EH (cell line): ENCODE data around the gene DIAPH3.

Source experiments
- DNase-seq: peaks from one replicate; pipeline ENCODE4 v3.0.0-alpha.2; 2015; ENCODE audit warnings: low read depth

DIAPH3 gene

DNA sequence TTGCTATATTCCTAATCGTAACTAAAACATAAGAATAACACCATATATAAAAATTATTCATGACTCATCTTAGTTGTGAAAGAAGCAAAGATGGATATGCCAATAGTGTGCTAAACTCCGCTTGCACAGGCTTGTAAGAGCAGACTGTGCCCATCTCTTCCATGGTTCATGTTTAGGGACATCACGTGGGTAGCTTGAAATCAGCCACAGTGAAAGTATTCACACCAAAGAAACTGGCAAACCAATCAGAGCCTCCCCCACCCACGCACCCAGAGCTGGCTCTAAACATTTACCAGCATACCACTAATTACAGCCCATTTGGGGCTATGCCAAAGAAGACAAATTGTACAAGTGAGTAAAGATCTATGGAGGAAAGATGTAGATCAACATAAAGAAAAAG is 147.5 kb downstream of the DIAPH3 start:
- no peak for DNase-seq

DNA sequence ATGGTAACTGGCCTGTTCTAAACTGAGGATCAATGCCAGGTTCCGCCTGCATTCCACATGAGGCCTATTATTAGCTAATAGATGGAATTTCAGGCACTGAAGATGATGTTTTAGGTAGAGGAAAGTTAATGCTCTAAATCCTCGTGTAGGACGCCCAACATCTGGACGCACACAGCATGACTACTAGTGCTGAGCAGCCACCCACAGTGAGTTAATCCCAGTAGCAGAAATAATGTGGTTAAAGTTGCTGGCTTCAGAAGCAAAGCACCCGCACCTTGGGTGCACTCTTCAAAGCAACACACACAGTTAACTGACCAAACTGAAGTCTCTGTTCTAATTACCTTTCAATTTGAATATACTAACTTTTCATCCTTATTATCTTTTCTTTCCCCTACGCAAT is 150.6 kb downstream of the DIAPH3 start:
- DNase-seq: no peak

DNA sequence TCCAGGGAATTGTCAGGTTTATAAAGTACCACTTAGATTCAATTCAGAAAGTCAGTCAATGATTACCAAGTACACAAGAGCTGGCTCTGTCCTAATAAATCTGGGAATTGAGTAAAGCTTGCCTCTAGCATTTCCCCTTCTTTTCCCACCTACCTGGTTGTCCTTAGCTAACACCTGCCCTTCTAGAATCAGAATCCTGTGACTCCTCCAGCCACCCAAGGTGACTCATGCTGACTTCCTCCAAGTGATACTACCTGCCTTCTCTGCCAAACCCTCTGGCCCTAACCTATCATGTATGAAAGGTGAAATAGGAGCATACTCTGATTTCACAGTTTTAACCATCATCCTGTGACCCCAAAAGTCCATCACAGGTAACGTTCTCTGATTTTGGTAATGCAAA is 151.2 kb downstream of the DIAPH3 start:
- DNase-seq: no peak

DNA sequence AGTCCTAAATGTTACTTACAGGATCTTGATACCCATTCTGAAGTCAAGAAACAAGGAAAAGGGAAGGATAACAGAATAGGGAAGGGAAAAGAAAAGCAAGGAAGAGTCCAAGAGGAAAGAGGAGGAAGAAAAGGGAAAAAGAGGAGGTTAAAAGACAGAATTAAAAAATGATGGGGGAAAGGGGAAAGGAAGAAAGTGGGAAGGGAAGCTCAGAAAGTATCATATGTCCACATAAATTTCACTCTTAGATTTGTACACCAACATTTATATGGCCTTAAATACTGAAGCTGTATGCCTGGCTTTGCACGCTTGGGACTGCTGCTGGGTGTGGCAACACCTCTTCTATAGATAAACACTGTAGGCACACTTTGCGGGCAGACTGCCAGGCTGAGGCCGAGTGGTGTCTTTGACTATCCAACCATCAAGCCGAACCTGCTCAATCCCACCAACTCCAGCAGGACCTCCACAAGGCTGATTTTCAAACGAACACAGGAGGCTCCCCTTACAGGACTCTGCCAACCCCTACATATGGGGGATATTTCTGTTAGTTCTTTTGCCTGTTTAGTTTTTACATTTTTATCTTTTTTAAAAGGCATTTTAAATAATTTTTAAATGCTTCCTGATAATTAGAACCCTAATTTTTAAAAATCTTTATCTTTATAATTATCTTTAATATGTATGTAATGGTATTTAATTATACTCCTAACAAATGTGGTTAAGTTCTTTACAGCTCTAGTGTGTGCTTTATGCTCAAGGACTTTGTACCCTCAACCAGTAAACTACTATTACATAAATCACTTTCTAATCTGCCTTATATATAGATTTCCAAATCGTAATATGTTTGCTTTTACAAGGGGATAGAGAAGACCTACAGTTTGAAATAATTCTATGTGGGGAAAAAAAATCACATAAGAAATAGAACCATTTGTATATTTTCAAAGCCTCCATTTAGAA is 154.2 kb downstream of the DIAPH3 start:
- no peak for DNase-seq

DNA sequence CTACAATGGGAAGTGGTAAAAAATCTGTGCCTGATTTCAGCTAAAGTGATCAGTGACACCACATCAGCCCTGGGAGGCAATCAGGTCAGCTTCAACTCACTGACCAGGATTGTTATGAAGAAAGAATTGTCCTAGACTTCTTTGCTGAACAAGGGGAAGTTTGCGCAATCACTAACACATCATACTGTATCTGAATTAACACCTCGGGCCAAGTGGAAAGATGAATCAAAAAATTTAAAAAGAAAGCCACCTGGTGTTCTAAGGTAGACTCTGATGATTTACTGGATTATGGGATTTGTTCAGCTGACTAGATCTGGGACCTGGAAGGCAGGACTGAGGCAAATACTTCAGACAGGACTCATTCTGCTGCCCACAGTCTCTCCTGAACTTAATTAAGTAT is 161.8 kb downstream of the DIAPH3 start:
- DNase-seq: no peak

DNA sequence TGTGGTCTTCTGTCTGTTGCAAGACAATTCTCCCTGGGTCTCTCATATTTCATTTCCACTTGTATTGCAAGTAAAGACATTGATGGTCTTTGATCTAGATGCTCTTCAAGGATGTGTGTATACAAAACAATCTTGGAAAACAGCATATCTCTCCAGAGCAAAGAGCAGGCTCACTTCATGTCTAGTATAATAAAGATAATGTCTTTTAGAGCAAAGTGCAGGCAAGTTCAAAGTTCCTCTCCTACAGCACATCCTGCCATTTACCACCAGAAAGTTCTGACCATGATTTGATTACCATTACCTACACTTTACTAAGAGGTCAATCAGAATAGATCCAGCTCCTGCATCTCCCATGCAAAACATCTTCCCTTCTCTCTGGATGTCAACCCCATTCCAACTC is 162.8 kb downstream of the DIAPH3 start:
- no peak for DNase-seq

DNA sequence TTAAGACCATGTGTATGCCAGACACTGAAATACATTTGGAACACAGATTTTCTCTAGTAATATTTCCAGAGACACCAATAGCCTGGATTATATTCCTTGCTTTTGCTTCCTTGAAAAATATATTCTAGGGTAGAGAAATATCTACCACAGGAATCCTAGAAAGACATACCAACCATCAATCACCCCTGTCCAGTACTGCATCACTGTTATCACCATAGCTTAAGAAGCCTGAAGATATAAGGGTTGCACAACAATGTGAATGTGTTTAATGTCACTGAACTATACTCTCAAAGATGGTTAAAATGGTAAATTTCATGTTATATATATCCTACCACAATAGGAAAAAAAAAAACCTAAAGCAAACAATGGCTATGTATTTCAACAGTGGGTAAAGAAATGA is 163.6 kb downstream of the DIAPH3 start:
- DNase-seq: peak; percentile 31

DNA sequence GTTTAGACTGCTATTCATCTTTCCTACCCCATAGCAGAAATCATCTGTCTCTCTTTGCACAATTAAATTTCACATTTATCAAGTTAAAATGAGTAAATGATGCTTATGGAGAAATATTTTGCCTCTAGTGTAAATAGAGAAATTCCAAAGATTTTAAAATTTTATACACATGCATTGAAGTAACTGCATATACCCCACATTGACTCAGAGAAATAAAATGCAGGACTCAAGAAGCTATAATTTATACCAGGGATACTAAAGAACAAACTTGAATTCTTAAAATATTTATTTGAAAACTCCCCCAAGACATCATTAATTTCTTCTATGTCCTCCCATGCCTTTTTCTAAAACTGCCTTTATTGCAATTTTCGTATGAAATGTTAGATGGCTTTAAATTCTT is 165.8 kb downstream of the DIAPH3 start:
- DNase-seq: peak; percentile 58

DNA sequence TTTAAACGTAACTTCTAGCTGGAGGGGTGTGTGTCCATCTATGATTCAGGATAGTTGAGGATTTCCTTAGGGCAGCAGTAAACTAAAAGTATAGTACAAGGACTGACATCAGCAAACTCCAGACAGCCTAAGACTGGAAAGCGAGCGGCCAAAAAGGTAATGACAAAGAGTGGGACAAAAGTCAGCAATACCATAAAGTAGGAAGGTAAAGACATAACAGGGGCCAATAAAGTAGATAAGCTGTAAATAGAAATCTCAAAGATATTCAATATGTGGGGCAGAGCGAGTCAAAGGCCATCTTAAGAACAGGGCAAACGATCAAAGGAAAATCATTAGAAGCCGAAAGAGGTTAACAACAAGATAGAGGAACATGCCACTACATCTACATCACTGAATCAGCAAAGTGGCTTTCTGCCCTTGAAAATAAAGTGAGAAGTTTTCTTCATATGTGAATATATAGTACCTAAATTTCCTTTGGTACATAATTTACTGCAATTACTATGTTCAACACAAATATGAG is 167.2 kb downstream of the DIAPH3 start:
- DNase-seq: no peak

DNA sequence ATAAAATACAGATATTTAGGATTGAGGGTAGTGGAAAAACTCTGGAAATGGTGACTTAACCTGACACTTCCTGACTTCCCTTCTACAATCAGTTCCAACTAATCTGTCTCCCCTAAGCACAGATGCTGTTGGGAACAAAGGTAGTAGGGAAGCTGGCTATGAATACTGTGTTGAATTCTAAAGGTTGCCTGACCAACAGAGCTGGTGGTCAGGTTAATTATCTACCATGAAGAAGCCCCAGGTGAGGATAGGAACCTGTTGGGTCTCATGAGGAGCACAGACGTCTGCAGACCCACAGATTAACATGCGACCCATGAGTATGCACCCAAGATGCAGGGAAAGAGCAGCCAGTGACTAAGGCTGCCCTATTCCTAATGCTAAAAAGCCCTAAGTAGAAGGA is 172.3 kb downstream of the DIAPH3 start:
- DNase-seq: no peak

DNA sequence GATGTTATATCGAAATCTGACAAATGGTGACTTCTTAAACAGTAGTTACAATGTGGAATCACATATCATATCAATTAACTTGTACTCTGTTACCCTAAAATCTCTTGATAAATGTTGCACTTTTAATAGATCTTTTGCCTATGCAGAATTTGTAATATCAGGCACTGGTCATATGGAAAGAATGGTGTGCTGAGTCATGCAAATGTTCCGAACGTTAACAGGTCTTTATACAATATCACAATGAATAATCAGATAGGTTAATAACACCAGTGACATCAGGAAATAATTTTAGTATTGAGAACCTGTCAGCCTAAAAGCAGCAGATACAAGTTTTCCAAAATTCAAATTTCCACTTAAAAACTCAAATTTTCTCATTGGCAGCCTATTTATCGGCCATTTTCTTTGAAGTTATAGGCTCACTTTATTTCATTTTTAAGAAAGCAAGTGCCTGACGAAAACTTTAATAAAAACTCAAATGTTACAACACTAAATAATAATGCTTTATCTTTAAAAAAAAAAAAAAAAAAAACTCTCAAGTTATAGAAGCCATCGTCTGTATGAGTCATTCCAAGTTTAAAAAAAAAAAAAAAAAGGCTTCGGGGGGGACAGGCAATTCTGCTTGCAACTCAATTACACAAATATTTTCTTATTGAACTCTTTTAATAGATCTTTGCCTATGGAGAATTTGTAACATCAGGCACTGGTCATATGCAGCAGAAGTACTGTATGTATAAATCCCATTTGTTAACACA is 180.9 kb downstream of the DIAPH3 start:
- peak; percentile 35 for DNase-seq

DNA sequence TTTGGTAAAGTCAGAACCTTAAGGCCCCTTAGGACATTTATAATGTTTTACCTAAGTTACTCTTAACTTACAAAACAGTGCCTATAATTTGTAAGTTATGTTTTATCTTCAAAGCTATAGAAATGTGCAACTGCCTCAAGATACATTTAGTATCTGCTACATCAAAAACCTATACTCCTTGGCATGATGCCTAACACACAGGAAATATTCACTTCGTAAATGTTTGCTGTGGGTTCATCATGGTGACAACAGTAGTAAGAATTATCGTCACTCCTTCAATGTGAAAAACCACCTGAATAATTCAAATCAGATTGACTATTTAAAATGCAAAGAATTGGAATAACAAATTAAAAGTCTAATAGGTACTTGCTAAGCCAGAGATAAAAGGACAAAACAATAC is 184.1 kb downstream of the DIAPH3 start:
- no peak for DNase-seq

DNA sequence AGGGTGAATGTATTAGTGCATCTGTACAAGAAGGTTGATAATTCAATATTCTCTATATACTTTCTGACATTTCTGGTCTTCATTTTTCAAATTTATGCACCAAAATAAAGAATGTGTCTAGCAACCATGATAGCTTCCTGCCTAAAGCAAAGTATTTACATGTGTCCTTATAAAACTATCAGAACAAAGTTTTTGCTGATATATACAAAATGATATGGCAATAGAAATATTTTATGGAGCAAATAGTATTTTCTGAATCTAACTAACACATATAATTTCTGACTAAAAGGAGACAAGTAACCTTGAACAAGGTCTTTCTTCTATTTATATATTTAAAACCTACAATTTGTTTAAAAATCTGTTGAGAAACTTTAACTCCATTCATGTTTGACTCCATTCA is 184.9 kb downstream of the DIAPH3 start:
- no peak for DNase-seq

DNA sequence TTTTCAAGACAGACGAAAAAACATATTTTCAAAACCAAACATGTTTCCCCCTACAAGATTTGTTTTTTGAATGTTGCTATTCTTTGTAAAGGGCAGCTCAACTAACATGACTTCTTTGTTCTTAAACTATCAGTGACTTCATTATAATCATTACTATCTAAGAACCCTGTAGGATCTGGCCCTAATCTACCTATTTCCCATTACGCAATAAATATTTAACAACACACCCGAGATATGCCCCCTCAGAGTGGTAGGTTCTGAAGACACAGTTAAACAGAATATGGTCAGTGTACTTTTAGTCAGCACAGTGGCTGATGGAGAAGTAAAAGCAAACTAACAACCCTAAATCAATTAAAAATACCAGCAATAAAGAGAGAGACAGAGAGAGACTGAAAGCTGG is 186.9 kb downstream of the DIAPH3 start:
- DNase-seq: no peak

DNA sequence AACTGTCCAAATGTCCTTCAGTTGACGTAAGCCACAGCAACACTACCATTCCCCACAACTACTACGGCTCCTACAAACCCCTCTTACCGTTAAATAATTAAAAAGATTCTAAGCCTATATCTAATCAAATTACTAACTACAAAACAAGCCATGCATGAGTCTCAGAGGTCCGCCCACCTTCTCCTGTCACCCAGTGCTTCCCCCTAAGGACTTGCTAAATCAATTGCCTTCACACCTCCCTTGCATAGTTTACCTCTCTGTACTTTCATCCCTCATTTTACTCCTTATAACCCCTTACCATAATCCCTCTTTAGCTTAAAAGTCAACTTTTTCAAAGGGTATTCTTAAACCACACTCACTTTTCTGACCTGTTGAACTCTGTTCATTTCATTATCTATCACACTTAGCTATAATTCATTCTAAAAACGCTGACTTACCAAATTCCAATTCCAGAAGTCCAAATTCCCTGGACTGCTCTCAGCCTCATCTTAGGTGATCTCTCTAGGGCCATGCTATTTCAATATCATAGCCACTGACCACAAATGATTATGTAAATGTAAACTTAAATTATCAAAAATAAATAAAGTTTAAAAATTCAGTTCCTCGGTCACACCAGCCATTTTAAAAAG is 187.8 kb downstream of the DIAPH3 start:
- DNase-seq: no peak

DNA sequence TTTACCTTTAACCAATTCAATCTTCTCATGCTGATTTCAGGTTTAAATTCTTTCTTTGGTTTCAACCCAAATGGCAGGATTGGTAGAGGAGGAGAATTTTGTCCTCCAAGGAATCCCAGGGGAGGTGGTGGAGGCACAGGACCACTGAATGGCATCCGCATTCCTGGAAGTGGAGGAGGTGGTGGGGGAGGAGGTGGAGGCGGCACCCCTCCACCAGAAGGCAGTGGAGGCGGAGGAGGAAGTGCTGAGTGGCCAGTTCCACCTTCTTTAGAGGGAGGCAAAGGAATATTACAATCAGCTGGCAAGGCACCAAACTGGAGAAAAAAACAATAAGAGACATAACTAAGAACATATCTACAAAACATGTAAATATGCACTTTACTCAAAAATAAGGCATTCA is 192.9 kb downstream of the DIAPH3 start:
- no peak for DNase-seq

DNA sequence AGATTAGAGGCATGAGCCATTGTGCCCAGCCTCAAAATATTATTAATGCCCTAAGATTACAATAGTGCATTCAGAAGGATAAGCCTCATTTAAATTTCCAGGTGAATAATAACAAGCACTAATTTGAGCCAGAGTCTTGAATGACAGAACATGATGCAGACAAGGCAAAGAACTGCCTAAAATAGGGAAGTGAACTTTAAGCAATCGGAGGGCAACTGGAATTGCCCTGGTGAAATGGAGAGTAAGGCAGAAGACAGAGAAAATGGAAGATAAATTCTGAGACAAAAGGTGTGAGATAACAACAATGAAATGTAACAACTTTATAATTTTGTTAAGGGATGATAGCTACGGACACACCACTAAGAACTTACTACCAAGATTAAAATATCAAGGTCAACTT is 199.9 kb downstream of the DIAPH3 start:
- DNase-seq: no peak

DNA sequence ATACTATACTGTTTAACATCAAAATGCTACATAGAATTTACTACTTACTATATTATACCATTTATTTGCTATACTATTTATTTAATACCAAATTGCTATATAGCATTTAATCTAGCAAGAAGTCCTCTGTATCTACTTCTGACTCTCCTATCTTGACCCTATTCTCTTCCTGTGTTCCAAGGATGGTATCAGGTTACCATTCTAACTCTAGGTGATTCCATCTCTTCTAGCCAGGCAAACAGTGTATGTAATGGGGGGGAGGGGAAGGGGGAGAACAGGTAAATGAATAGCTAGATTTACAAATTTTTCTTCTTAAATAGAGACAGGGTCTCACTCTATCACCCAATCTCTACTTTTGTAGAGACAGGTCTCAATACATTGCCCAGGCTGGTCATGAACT is 200.3 kb downstream of the DIAPH3 start:
- DNase-seq: no peak

DNA sequence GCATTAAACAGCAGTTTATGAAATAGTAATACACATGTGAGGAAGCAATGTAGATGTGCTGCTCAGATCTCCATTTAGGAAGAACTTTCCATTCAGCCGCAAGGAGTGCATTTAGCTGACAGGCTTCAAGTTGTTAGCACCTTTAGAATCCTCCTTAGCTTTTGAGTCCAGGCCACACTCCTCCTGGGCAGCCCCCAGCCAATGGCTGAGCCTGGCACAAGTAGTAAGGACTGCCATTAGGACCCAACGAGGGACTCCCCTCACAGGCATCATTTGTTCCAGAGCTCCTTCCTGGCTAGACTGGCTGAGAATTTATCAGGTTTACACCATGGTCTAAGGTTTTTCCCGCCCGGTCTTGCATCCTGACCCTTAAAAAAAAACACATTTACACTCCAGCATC is 201.4 kb downstream of the DIAPH3 start:
- DNase-seq: no peak

DNA sequence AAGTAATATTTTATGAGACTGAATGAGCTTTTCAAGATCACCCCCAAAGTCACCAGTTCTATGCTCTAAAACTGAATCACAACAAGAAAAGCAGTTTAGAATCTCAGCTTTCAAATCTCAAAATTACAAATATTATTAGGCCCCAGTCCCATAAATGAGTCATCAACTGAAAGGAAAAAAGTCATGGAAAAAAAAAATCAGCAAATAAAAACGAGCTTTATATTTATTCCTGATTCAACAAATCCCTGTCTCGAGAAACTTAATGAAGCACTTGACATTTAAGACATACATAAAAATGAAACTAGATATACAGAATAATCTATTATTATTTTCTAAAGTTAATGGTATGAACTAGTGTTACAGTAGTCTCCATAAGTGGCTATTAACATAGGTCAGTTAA is 203.0 kb downstream of the DIAPH3 start:
- DNase-seq: no peak

DNA sequence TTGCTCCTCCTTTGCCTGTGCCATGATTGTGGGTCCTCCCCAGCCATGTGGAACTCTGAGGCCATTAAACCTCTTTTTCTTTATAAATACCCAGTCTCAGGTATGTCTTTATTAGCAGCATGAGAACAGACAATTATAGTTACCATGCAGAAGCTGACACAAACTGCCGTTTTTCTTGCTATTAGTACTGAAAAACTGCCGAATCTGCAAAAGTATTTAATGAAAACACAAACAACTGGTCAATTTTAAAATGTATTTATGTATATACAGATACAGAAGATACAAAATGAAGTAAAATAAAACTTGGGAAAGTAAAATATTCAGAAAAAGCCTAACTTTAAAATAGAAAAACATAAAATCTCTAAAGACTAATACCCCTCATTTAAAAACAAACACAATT is 206.3 kb downstream of the DIAPH3 start:
- no peak for DNase-seq

DNA sequence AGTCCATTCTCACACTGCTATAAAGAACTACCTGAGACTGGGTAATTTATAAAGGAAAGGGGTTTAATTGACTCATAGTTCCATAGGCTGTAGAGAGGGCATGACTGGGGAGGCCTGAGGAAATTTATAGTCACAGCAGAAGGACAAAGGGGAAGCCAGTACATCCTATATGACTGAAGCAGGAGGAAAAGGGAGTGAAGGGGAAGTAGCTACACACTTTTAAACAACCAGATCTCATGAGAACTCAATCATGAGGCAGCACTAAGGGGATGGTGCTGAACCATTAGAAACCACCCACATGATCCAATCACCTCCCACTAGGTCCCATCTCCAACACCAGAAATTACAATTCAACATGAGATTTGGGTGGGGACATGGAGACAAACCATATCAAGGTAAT is 209.1 kb downstream of the DIAPH3 start:
- DNase-seq: no peak

DNA sequence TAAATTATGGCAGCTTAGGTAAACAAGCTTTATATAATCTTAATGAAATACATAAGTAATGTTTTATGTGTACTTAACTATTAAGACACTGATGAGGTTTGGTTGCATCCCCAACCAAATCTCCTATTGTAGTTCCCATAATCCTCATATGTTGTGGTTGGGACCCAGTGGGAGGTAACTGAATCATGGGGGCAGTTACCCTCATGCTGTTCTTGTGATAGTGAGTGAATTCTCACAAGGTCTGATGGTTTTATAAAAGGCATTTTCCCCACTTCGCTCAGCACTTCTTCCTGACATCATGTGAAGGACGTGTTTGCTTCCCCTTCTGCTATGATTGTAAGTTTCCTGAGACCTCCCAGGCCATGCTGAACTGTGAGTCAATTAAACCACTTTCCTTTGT is 212.7 kb downstream of the DIAPH3 start:
- no peak for DNase-seq
